Prostate gland (tissue), 2 donors: Measurements from ENCODE around the gene SH3TC1.

Experiments used
- POLR2A ChIP-seq: fragments of 450-650 bp; IDR thresholded peaks from one replicate; pipeline ENCODE4 v1.6.1; 2016; ENCODE audit warnings: antibody characterized with exemption, mild to moderate bottlenecking
- POLR2AphosphoS5 ChIP-seq: sonication (generic); formaldehyde crosslinking; IDR thresholded peaks from one replicate; pipeline ENCODE4 v1.6.1; 2017; ENCODE audit warnings: antibody characterized with exemption
- TF ChIP-seq, protein P1 (sequence below), 4 experiments: fragments of 200-600 bp in 2 of 4; fragments of 450-650 bp in 2 of 4; sonication (generic) in 2 of 4; IDR thresholded peaks; 1 replicate in 3 of 4; 2 replicates in 1 of 4; pipeline ENCODE4 v1.5.1; 2016 to 2019; ENCODE audit warnings: antibody characterized with exemption in 4 of 4, mild to moderate bottlenecking in 2 of 4, moderate library complexity in 2 of 4

DNA sequence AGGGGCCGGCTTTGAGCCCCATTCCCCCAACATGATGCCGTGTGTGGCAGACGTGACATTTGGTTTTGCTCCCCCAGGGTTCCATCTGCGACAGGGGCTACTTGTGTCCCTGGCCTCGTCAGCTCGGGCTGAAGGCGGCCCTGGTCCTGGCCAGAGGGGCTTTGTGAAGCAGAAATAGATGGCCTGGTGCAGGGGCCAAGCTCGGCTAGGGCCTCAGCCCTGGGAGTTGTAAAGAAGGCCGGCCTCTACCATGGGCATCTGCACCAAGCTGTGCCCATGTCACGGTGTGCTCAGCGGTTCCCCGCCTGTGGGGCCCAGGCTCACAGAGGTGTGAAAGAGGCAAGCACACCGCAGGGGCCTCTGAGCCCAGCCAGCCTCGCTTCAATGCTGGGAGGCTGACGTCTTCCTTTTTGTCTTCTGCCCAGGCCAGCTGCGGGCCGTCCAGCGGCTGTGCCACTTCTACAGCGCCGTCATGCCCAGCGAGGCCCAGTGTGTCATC lies 32.5 kb downstream of the SH3TC1 start:
- TF ChIP-seq, protein P1, sequence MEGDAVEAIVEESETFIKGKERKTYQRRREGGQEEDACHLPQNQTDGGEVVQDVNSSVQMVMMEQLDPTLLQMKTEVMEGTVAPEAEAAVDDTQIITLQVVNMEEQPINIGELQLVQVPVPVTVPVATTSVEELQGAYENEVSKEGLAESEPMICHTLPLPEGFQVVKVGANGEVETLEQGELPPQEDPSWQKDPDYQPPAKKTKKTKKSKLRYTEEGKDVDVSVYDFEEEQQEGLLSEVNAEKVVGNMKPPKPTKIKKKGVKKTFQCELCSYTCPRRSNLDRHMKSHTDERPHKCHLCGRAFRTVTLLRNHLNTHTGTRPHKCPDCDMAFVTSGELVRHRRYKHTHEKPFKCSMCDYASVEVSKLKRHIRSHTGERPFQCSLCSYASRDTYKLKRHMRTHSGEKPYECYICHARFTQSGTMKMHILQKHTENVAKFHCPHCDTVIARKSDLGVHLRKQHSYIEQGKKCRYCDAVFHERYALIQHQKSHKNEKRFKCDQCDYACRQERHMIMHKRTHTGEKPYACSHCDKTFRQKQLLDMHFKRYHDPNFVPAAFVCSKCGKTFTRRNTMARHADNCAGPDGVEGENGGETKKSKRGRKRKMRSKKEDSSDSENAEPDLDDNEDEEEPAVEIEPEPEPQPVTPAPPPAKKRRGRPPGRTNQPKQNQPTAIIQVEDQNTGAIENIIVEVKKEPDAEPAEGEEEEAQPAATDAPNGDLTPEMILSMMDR (IDR thresholded peaks at IDR 0.05), result no peak
- TF ChIP-seq POLR2A (no peak), POLR2AphosphoS5 (no peak)
